BLaER1 treated with 17β-estradiol and CSF1 and Interleukin-3, amounts not matched to agents 10 nM and 100 nM (cell line): ENCODE data around the gene FOXL3.
"Not testable (repeated sequence)": the region's sequence is repeated elsewhere in the genome, so short reads cannot be mapped to it uniquely, and the experiment has no call there.

ENCODE experiments used
- H3K27ac ChIP-seq, 11 experiments: shearing (Covaris generic); formaldehyde crosslinking; 2 replicates each; pipeline ENCODE4 v1.8.1; 2022
- H3K27me3 ChIP-seq, 11 experiments: shearing (Covaris generic); formaldehyde crosslinking; 2 replicates each; pipeline ENCODE4 v1.8.1; 2022
- H3K36me3 ChIP-seq, 11 experiments: shearing (Covaris generic); formaldehyde crosslinking; 2 replicates each; pipeline ENCODE4 v1.8.1; 2022
- H3K4me1 ChIP-seq, 10 experiments: shearing (Covaris generic); formaldehyde crosslinking; 2 replicates each; pipeline ENCODE4 v1.8.1; 2022
- H3K4me2 ChIP-seq, 11 experiments: shearing (Covaris generic); formaldehyde crosslinking; 2 replicates each; pipeline ENCODE4 v1.8.1; 2022
- H3K4me3 ChIP-seq, 10 experiments: shearing (Covaris generic); formaldehyde crosslinking; 2 replicates each; pipeline ENCODE4 v1.8.1; 2022
- H3K9ac ChIP-seq, 11 experiments: shearing (Covaris generic); formaldehyde crosslinking; 2 replicates each; pipeline ENCODE4 v1.8.1; 2022
- H3K9me3 ChIP-seq, 11 experiments: shearing (Covaris generic); formaldehyde crosslinking; replicated peaks in 1 of 11; 2 replicates each; pipeline ENCODE4 v1.8.1; 2022
- H4K20me1 ChIP-seq, 11 experiments: shearing (Covaris generic); formaldehyde crosslinking; 2 replicates each; pipeline ENCODE4 v1.8.1; 2022
- Cebpa-rat ChIP-seq, 11 experiments: shearing (Covaris generic); IDR thresholded peaks; 2 replicates each; pipeline ENCODE4 v1.8.1; 2022

FOXL3 gene

DNA sequence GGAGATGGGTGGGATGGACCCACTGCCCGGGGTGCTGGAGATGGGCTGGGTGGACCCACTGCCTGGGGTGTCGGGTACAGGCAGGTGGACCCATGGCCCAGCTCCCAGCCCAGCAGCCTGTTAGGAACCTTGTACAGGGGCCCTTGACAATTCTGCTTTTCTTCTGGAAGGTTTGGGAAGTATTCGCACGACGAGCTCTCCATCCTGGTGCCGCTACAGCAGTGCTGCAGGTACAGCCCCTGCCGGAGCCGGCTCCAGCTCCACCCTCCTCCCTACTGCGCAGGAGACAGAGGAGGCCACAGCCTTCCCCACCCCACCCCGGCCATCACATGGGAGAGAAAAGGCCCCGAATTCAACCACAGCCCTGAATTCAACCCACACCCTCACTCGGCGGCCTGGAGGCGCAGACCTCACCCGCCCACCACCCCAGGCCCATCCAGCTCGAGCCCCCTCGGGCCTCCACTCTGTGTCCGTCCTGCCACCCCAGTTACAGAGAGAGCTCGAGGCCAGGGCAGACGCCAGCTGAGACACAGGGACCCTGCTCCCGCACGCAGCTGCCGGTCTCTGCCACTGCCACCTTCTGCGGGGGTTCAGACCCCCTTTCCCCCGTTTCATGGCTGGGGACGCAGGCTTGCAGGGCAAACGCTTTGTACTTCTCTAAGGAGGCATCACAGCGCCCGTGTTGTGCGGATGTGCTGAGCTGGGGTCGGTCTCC is 31.3 kb upstream of the FOXL3 start:
- peaks cover 76 to 90% (median 82%) of the 10 kb centered on the region in 11 experiments for H3K36me3 ChIP-seq

DNA sequence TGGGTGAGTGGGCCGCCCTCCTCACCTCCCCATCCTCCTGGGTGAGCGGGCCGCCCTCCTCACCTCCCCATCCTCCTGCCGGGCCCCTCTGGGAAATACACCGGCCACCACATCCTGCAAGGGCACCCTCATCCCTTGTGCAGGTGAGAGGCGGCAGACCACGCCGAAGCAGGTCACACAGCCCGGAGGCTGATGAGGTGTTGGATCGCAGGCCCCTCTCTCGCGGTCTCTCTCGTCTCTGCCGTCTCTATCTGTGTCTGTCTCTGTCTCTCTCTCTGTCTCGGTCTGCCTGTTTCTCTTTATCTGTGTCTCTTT is 30.8 kb upstream of the FOXL3 start:
- Histone ChIP-seq H3K9me3 (peaks cover 86 to 94% (median 87%) of the 10 kb centered on the region in 11 experiments), H3K4me3 (0 out of 20 replicates have a peak overlapping the region, but pooled peaks of 2 of the 10 experiments have one; percentile 6 to 28), H4K20me1 (peaks cover 0 to 4% (median 0%) of the 10 kb centered on the region in 11 experiments; a peak in 2 of 22 replicates), H3K27me3 (no peaks in the 10 kb centered on the region), H3K27ac (no peak overlapping the region), H3K36me3 (peaks cover 72 to 85% (median 77%) of the 10 kb centered on the region in 11 experiments), H3K9ac (no peak overlapping the region), H3K4me1 (peaks cover 0 to 9% (median 0%) of the 10 kb centered on the region in 10 experiments; a peak in 6 of 20 replicates), H3K4me2 (no peak overlapping the region)
- TF ChIP-seq Cebpa-rat (IDR thresholded peaks at IDR 0.05), result no peak

More for the DNA sequence above, 31.3 kb upstream of the FOXL3 start:
- Histone ChIP-seq H3K4me3 (peak overlapping the region in 2 of 10 experiments; percentile 6 to 35; a peak in 1 of 20 replicates), H3K27me3 (no peaks in the 10 kb centered on the region), H3K4me2 (no peak overlapping the region), H3K27ac (no peak overlapping the region), H3K9ac (no peak overlapping the region), H3K9me3 (peaks cover 88 to 94% (median 93%) of the 10 kb centered on the region in 11 experiments), H4K20me1 (peaks cover 0 to 7% (median 0%) of the 10 kb centered on the region in 11 experiments; a peak in 2 of 22 replicates), H3K4me1 (peaks cover 0 to 7% (median 0%) of the 10 kb centered on the region in 10 experiments; a peak in 2 of 20 replicates)
- TF ChIP-seq Cebpa-rat (IDR thresholded peaks at IDR 0.05), result no peak

DNA sequence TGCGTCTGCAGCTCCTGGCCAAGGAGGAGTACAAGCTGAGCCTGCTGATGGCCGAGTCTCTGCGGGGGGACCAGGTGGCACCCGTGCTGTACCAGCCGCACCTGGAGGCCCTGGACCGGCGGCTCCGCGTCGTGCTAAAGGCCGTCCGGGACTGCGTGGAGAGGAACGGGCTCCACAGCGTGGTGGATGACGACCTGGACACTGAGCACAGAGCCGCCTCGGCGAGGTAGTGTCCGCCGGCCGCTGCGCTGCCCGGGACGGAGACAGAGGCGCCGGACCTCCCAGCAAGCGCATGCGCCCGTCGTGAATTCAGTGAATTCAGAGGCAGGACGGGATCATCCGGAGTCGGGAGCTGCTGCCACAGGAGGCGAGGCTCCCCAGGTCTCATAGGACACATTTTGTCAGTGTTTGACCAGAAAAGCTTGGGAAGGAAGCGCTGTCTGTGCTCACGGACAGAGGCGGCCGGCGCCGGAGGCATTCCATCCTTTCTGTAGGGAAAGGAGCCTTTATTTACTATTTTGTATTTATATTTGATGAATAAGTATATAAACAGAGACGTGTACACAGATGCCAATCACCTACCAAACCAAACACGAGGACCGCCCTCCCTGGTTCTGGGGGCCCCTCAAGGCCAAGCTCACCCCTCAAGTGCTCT is 30.1 kb upstream of the FOXL3 start:
- Histone ChIP-seq H3K4me2 (no peak overlapping the region), H3K9ac (no peak overlapping the region), H3K27ac (no peak overlapping the region), H3K4me3 (peak overlapping the region in 5 of 10 experiments; percentile 6 to 52 (median 40); a peak in 6 of 20 replicates), H3K36me3 (peaks cover 65 to 78% (median 70%) of the 10 kb centered on the region in 11 experiments), H3K4me1 (peaks cover 0 to 16% (median 4%) of the 10 kb centered on the region in 10 experiments; a peak in 7 of 20 replicates), H3K27me3 (no peaks in the 10 kb centered on the region), H3K9me3 (peaks cover 80 to 91% (median 80%) of the 10 kb centered on the region in 11 experiments), H4K20me1 (peaks cover 0 to 9% (median 0%) of the 10 kb centered on the region in 11 experiments; a peak in 3 of 22 replicates)
- no peak for TF ChIP-seq Cebpa-rat (IDR thresholded peaks at IDR 0.05)

DNA sequence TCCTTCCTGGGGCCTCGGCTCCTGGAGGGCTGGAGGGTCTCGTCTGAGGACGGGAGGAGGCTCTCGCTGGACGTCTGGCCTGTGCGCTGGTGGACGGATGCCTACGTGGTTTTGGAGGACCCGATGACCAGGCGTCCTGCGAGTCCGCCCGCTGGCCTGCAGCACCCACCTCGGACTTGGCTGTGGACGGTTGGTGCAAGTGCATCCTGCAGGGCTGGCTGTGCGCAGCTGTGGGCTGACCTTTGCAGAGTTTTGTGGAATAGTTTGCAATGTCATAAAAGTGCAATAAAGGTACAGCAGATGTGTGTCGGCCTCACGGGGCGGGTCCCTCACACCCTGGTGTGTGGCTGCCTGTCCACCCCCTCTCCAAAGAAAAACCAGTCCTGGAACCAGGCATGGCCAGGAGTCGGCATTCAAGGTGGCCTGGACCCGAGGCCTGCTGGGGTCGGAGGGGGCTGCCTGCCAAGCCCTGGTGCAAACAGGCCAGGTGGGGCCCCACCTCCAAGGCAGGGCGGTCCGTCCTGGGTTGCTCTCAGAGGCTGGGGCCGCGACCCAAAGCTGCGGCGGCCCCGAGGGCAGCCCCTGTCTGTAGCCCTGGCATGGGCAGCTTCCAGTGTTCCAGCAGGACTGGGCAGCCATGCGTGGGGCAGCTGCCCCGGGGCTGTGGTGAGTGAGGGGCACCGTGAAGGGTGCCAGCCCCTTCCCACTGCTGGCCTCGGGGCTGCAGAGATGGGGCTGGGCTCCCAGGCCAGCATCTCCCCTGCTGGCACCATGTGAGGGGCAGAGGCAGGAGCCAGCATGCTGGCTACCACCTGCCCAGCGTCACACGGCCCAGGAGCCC is 29.3 kb upstream of the FOXL3 start:
- peaks cover 72 to 83% (median 72%) of the 10 kb centered on the region in 11 experiments for H3K9me3 ChIP-seq
- peaks cover 57 to 70% (median 62%) of the 10 kb centered on the region in 11 experiments for H3K36me3 ChIP-seq

DNA sequence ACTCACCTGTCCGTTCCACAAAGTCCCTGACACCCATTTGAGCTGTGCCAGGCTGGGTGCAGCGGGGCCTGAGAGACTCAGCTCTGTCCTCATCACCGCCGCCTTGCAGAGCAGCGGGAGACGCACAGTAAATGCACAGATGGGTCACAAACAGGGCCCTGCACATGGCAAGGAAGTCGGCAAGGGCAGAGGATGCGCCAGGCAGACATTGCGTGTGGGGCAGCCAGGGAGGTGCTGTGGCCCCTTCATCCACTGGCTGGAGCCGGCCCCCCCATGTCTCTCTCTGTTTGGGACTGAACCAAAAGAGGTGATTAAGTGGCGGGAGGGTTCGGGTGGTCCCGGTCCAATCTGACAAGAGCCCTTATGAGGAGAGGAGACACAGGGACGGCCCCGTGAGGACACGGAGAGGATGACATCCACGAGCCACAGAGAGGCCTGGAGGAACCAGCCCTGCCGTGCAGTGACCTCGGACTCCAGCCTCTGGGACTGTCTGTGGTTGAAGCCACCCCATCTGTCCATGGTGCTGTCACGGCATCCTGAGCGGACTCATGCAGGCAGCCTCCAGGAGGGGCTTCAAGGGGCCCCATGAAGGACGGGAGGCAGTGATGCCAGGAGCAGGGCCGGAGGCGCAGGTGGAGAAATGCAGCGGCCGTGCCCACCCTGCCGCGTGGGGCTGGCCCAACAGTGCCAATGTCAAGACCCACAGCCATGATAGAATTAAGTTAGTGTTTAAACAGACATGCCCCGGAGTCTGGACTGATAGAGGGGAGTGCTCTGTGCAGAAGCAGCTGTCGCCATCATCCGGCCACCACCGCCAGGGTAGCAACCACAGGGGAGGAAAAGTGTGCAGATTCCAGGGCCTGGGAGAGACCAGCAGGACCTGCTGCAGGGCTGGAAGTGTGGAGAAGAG is 28.4 kb upstream of the FOXL3 start:
- TF ChIP-seq Cebpa-rat (IDR thresholded peaks at IDR 0.05), result no peak
- Histone ChIP-seq H3K9me3 (peaks cover 63 to 74% (median 63%) of the 10 kb centered on the region in 11 experiments), H3K4me1 (peaks cover 0 to 16% (median 4%) of the 10 kb centered on the region in 10 experiments; a peak in 7 of 20 replicates), H3K4me3 (peak overlapping the region in 9 of 10 experiments; percentile 8 to 52 (median 29); a peak in 12 of 20 replicates), H3K36me3 (peaks cover 48 to 60% (median 52%) of the 10 kb centered on the region in 11 experiments), H3K27me3 (no peaks in the 10 kb centered on the region), H4K20me1 (peaks cover 0 to 12% (median 0%) of the 10 kb centered on the region in 11 experiments; a peak in 3 of 22 replicates), H3K4me2 (no peak overlapping the region), H3K27ac (no peak overlapping the region), H3K9ac (no peak overlapping the region)

More for the DNA sequence above, 29.3 kb upstream of the FOXL3 start:
- Histone ChIP-seq H3K9ac (no peak overlapping the region), H3K27ac (no peak overlapping the region), H3K4me3 (peak overlapping the region in 7 of 10 experiments; percentile 8 to 52 (median 24); a peak in 9 of 20 replicates), H3K4me2 (no peak overlapping the region), H3K4me1 (peaks cover 0 to 16% (median 4%) of the 10 kb centered on the region in 10 experiments; a peak in 7 of 20 replicates), H4K20me1 (peaks cover 0 to 9% (median 0%) of the 10 kb centered on the region in 11 experiments; a peak in 3 of 22 replicates), H3K27me3 (no peaks in the 10 kb centered on the region)
- no peak for TF ChIP-seq Cebpa-rat (IDR thresholded peaks at IDR 0.05)

DNA sequence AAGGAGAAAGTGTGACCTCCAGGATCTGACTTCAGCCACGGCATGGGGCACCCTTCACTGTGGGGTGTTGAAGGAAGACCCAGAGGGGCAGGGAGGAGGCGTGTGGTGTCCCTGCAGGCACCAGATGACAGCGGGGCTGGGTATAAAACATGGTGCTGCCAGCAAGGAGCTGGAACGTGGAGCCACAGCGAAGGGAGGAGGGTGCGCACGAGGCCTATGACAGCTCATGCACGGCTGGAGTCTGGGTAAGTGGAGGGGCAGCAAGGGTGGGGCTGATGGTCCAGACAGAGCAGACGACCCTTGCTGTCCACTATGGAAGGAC is 27.8 kb upstream of the FOXL3 start:
- Histone ChIP-seq H3K4me1 (peaks cover 0 to 16% (median 4%) of the 10 kb centered on the region in 10 experiments; a peak in 7 of 20 replicates), H3K27me3 (no peaks in the 10 kb centered on the region), H3K27ac (no peak overlapping the region), H3K4me3 (peak overlapping the region in 8 of 10 experiments; percentile 0 to 52 (median 26); a peak in 10 of 20 replicates), H3K9ac (no peak overlapping the region), H3K36me3 (peaks cover 42 to 54% (median 46%) of the 10 kb centered on the region in 11 experiments), H3K4me2 (no peak overlapping the region), H3K9me3 (peaks cover 57 to 68% (median 57%) of the 10 kb centered on the region in 11 experiments), H4K20me1 (peaks cover 0 to 18% (median 0%) of the 10 kb centered on the region in 11 experiments; a peak in 3 of 22 replicates)
- TF ChIP-seq Cebpa-rat (IDR thresholded peaks at IDR 0.05), result no peak

DNA sequence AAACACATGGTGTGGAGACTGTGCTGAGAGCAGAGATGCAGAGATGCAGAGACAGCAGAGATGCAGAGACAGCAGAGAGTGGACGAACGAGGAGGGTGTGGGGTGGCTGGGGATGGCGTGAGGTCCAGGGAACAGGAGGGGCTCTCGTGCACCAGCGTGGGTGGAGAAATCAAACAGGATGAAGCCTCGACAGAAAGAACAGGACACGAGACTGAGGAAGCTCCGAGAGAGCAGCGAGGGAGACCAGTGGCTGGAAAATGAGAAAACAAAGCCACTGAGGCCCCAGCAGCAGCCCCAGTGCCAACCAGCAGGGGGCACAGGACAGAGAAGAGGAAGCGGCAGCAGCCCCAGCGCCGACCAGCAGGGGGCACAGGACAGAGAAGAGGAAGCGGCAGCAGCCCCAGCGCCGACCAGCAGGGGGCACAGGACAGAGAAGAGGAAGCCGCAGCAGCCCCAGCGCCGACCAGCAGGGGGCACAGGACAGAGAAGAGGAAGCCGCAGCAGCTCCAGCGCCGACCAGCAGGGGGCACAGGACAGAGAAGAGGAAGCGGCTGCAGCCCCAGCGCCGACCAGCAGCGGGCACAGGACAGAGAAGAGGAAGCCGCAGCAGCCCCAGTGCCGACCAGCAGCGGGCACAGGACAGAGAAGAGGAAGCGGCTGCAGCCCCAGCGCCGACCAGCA is 27.2 kb upstream of the FOXL3 start:
- Histone ChIP-seq H3K9me3 (peaks cover 51 to 62% (median 51%) of the 10 kb centered on the region in 11 experiments), H3K36me3 (peaks cover 36 to 49% (median 41%) of the 10 kb centered on the region in 11 experiments), H3K4me3 (peak overlapping the region in 7 of 10 experiments; percentile 0 to 52 (median 29); a peak in 8 of 20 replicates), H3K4me1 (peaks cover 0 to 16% (median 4%) of the 10 kb centered on the region in 10 experiments; a peak in 7 of 20 replicates), H4K20me1 (peaks cover 0 to 19% (median 0%) of the 10 kb centered on the region in 11 experiments; a peak in 3 of 22 replicates)
- not testable (repeated sequence) for H3K27ac ChIP-seq, H3K9ac ChIP-seq, H3K4me2 ChIP-seq, H3K27me3 ChIP-seq

DNA sequence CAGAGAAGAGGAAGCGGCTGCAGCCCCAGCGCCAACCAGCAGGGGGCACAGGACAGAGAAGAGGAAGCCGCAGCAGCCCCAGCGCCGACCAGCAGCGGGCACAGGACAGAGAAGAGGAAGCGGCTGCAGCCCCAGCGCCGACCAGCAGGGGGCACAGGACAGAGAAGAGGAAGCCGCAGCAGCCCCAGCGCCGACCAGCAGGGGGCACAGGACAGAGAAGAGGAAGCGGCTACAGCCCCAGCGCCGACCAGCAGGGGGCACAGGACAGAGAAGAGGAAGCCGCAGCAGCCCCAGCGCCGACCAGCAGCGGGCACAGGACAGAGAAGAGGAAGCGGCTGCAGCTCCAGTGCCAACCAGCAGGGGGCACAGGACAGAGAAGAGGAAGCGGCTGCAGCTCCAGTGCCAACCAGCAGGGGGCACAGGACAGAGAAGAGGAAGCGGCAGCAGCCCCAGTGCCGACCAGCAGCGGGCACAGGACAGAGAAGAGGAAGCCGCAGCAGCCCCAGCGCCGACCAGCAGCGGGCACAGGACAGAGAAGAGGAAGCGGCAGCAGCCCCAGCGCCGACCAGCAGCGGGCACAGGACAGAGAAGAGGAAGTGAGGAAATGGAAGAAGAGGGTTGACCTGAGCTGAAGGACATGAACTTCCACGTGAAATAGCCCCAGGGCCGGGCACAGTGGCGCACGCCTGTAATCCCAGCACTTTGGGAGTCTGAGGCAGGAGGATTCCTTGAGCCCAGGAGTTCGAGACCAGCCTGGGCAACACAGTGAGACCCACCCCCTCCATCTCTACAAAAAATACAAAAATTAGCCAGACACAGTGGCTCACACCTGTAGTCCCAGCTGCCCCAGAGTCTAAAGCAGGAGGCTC is 26.3 kb upstream of the FOXL3 start:
- Histone ChIP-seq H4K20me1 (peaks cover 0 to 19% (median 0%) of the 10 kb centered on the region in 11 experiments; a peak in 3 of 22 replicates), H3K36me3 (peaks cover 27 to 39% (median 32%) of the 10 kb centered on the region in 11 experiments), H3K9me3 (peaks cover 42 to 53% (median 42%) of the 10 kb centered on the region in 11 experiments), H3K27ac (peak overlapping the region in 8 of 11 experiments; percentile 24 to 57 (median 34); a peak in 9 of 22 replicates), H3K4me1 (peaks cover 0 to 16% (median 4%) of the 10 kb centered on the region in 10 experiments; a peak in 7 of 20 replicates), H3K4me2 (peak overlapping the region in 2 of 11 experiments; percentile 32 to 37; a peak in 2 of 22 replicates)
- not testable (repeated sequence) for H3K4me3 ChIP-seq, H3K27me3 ChIP-seq, H3K9ac ChIP-seq
